Epidermal melanocyte (primary cell): ENCODE data around the gene ADCYAP1R1.

Experiments used
- DNase-seq: peaks from one replicate; pipeline ENCODE4 v3.0.0; 2011; ENCODE audit warnings: low spot score; ENCODE audit not compliant: insufficient read length

ADCYAP1R1 gene

DNA sequence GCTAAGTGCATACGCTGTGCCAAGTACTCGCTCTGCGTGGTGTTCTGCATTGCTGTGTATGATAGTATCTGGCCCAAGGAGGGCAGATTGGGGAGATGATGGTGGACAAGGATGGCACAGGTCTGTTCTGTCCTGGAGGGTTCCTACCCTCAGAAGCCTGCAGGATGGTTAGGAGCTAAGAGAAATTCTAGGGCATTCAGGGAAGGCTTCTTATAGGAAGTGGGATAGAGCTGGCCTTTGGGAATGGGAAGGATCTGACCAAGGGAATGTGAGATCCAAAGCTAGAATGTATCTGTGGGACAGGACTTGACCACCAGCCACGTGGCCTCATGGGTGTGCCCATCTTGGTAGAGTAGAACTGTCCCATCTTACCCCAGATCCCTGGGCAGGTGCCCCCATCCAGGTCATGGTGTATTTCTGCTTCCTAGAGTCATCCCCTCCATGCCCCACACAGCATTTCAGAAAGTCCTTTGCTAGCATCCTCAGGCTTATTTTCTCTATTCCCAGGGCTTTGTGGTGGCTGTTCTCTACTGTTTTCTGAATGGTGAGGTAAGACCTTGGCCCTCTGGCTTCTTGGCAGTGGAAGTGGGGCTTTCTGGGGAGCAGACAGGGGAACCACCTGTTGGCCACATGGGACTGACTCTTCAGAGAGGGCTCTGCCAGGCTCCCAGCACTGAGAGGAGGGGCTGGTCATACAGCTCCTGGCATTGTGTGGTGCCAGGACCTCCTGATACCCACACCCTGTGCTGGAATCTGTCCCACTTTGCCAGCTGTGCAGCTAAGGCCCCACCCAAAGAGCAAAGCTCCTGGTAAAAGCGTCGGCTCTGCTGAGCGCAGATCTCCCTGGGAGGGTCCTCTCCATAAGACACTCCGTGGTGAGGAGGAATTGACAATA lies 52.5 kb downstream of the ADCYAP1R1 start:
- DNase-seq = no peak

DNA sequence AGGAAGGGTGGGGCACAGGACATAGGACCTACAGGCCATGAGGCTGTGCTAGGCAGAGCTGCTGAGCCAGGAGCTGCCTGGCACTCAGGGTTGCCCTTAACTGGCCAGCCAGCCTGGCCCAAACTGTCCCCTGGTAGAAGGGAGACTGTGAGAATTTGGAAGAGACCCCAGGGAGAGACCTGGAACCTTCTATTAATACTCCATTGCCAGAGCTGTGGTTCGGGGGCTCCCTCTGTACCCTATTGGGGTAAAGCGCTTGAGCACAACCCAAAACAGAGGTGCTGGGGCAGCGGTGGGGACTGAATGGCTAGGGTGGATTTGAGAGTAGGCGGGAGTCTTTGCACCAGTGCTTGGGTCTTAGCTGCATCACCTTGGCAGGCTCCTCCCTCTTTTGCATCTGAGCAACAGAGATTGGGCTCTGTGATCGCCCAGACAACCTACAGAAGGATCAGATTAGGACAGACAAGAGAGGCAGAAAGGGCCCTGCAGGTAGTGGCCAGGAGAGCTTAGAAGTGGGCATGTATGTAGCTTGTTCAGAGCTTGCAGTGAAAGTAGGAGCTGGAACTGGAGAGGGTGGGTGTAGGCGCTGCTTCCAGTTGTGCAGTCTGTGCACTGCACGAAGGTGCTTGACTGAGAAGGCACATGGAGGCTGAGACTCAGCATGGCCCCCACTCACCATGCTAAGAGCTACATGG lies 53.3 kb downstream of the ADCYAP1R1 start:
- DNase-seq = no peak

- DNase-seq = no peak
Observed at GRCh38 chr7:31106303-31107105, 54.4 kb downstream of the ADCYAP1R1 start.

DNA sequence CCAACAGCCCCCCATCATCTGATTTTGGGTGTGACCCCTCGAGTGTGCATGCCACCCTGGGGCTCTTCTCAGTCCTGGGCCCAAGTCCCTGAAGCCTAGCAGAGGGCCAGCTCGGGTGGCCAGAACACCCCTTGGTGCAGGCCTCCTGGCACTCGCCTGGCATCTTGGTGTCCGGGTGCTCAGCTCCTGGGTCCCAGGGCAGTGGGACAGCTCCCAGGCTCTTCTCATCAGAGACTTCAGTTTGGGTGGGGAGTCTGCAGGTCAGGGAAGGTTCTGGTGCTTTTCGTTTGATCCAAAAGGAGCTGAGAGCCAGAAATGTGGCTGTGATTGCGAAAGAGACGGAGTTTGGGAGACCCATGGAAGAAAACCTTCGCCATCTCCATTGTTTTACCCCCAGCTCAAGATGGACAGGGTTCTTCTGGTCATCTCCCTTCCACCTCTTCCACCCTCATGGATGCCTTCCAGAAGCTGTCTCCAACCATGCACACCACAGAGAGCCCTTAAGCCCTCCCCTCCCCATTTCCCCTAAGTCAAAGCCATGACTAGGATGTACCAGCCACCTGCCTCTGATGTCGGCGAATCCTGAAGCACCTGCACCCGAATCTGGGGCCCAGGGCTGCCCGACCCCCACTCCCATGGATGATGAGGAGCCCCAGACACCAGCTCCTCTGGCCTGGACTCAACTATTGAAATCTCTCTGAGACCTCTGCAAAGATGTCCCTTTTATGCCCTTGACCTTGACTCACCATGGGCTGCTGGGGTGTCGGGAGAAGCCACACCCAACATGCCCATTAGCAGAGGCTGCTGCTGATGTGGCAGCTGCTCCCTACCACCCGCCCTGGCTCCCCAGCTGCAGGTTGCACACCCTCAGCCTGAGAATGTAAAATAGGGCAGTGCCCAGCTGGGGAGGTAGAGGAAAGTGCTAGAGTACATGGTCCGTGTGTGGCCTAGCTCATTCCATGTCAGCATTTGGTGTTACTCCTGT lies 55.3 kb downstream of the ADCYAP1R1 start:
- no peak for DNase-seq

DNA sequence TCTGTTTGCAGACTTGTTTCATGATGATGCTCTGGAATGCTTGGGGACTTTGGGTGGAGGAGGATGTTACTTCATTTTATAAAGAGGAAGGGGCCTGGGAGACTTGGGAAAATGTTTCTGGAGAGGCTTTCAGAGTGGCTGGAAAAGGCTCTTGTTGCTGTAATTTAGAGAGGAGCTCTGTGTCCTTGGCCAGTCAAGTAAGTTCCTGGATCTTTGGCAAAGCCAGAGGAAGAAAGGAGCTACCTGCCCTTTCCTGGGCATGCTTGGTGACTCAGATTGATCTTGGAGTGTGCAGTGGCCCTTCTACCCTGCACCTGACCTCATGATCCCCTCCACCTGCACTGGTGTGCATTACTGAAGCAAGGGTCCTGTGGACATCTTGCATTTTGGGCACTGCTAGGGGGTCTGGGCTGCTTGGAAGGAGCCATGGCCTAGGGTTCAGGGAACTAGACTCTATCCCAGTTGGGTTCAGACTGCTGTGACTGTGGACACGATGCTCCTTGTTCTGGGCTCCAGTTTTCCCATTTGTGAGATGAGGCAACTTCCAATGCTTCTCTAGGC lies 56.1 kb downstream of the ADCYAP1R1 start:
- DNase-seq = no peak

- no peak for DNase-seq
Observed at GRCh38 chr7:31109751-31110150, 57.6 kb downstream of the ADCYAP1R1 start.

DNA sequence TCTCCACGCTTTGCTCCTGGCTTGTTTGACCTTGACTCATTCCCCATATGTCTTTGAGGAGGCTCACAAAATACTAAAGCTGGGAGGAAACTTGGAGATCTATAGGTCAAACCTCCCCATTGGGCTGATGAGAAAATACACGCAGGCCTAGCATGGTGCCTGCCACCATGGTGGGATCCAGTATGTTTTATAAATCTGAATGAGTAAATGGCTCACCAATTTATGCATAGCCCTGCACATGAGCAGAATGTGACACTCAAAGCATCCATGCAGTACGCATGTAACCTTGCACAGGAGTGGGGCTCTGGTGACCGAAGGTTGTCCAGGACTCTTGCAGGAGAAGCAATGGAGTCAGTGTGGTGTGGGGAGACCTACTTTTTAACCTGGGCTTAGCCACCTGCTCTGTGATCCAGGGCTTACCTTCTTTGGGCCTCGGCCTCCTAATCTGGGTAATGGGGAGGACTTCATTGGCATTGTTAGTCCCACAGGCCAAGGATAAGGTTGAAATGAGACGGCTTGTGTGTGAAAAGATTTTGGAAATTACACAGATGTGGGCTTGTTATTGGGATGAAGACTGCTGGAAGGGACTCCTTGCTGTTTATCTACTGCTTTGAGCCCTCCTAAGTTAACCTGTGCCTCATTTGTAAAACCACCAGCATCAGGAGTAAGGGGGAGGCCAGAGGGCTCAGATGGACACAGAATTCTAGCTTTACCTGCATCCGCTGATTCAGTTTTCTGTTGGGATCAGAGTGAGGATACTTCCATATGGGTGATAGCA lies 58.4 kb downstream of the ADCYAP1R1 start:
- DNase-seq = no peak

DNA sequence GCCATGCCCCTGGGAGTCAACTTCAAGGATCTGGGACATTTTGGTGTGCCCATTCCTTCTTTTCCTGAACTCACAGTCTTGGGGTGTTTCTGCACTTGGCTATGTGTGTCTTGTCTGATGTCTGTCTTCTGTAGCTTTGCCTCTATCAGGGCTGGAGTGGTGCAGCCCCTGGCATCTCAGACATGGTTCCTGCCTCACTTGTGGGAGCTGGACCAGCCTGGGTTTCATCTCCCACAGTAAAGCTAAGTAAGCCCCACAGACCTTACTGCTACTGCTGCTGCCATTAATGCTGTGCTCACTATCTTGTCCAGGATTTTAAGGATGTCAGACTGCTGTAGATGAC lies 59.0 kb downstream of the ADCYAP1R1 start:
- DNase-seq = no peak

GRCh38 chr7:31113660-31114059 lies 61.6 kb downstream of the ADCYAP1R1 start:
- DNase-seq = no peak

- DNase-seq = no peak
Observed at GRCh38 chr7:31114593-31115343, 62.7 kb downstream of the ADCYAP1R1 start.

DNA sequence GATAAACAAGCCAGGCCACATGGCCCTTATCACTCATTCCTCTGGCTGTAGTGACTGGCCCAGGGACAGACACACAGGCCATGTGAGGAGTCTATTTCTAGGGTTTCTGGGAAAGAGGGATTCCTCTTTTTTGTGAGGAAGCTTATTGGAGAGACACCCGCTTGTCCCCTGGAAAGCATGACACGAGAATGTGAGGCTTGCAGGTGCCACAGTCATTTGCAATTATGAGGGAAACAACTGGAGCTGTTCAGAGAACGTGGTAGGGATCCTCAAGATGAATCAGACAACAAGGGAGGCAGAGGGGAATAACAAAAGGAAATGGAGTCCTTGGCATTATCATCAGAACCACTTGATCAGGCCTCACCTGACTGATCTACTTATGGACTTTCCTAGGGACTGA lies 64.5 kb downstream of the ADCYAP1R1 start:
- no peak for DNase-seq

DNA sequence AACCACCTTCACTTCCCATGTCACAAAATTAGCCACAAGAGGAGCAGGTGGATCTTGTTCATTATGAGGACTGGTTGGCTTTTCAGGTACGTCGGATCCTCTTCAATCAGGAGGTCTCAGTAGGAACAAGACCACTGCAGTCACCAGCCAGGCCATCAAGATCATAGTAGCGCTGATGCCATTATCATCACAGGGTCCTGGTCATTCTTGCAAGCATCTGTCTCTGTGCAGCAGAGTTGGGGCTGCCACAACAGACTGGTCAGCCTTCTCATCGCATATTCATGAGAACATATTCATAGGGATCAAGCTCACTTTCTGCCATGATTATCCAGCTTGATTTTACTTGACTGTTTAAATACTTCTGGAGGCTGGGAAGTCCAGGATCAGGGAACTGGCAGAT lies 67.1 kb downstream of the ADCYAP1R1 start:
- DNase-seq = no peak

- DNase-seq = no peak
Observed at GRCh38 chr7:31120800-31121513, 68.8 kb downstream of the ADCYAP1R1 start.

DNA sequence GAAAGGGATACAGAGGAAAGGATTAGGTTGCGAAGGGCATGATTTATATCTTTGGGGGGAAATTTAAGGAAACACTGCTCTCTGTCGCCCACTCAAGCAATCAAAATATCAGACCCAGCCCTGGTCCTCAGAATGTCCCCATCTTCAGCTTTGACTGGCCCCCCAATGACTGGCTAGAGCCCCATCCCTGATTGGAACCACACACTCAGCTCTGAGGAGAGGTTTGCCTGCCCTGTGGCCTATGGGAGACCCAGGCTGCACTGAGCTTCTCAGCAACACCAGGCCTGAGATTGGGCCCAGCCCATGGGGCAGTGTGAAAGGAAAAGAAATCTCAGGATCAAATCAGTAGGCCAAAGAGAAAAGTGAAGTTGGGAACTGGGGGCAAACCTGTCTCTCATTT lies 69.5 kb downstream of the ADCYAP1R1 start:
- no peak for DNase-seq

GRCh38 chr7:31122649-31123058 lies 70.5 kb downstream of the ADCYAP1R1 start:
- DNase-seq = no peak

DNA sequence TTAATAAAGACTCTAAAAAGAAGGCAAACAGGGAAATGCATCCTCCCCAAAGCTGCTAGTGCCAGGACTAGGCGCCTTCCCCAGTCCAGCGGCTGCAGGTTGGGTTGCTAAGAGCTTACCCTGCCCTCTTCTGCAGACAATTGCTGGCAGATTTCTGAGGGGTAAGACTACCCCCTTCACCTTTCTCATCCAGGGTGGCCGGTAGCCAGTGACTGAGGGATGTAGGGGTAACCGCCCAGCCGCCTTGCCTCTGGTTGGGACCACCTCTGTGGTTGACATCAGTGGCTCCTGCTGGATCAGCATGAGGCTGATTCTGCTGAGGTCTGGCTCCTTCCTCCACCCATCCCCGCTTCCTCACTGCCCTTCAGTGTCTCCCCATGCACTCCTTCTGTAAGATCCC lies 71.2 kb downstream of the ADCYAP1R1 start:
- no peak for DNase-seq

- no peak for DNase-seq
Observed at GRCh38 chr7:31123726-31124125, 71.6 kb downstream of the ADCYAP1R1 start.

GRCh38 chr7:31125171-31125570 lies 73.1 kb downstream of the ADCYAP1R1 start:
- DNase-seq = no peak
